GM10266 (cell line): ENCODE data around the gene CCDC117.

ENCODE experiments used
- DNase-seq: peaks from one replicate; pipeline ENCODE4 v3.0.0; 2012; ENCODE audit errors: extremely low spot score
- TF ChIP-seq, protein P1 (sequence below): IDR thresholded peaks from 2 replicates; pipeline ENCODE4 v1.5.1; 2012; ENCODE audit warnings: mild to moderate bottlenecking, low read depth; ENCODE audit not compliant: control insufficient read depth, insufficient read depth; ENCODE audit errors: missing control alignments

CCDC117 gene

GRCh38 chr22:28830441-28830840 lies 57.9 kb downstream of the CCDC117 start:
- TF ChIP-seq, protein P1, sequence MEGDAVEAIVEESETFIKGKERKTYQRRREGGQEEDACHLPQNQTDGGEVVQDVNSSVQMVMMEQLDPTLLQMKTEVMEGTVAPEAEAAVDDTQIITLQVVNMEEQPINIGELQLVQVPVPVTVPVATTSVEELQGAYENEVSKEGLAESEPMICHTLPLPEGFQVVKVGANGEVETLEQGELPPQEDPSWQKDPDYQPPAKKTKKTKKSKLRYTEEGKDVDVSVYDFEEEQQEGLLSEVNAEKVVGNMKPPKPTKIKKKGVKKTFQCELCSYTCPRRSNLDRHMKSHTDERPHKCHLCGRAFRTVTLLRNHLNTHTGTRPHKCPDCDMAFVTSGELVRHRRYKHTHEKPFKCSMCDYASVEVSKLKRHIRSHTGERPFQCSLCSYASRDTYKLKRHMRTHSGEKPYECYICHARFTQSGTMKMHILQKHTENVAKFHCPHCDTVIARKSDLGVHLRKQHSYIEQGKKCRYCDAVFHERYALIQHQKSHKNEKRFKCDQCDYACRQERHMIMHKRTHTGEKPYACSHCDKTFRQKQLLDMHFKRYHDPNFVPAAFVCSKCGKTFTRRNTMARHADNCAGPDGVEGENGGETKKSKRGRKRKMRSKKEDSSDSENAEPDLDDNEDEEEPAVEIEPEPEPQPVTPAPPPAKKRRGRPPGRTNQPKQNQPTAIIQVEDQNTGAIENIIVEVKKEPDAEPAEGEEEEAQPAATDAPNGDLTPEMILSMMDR: no peak
- DNase-seq: no peak

DNA sequence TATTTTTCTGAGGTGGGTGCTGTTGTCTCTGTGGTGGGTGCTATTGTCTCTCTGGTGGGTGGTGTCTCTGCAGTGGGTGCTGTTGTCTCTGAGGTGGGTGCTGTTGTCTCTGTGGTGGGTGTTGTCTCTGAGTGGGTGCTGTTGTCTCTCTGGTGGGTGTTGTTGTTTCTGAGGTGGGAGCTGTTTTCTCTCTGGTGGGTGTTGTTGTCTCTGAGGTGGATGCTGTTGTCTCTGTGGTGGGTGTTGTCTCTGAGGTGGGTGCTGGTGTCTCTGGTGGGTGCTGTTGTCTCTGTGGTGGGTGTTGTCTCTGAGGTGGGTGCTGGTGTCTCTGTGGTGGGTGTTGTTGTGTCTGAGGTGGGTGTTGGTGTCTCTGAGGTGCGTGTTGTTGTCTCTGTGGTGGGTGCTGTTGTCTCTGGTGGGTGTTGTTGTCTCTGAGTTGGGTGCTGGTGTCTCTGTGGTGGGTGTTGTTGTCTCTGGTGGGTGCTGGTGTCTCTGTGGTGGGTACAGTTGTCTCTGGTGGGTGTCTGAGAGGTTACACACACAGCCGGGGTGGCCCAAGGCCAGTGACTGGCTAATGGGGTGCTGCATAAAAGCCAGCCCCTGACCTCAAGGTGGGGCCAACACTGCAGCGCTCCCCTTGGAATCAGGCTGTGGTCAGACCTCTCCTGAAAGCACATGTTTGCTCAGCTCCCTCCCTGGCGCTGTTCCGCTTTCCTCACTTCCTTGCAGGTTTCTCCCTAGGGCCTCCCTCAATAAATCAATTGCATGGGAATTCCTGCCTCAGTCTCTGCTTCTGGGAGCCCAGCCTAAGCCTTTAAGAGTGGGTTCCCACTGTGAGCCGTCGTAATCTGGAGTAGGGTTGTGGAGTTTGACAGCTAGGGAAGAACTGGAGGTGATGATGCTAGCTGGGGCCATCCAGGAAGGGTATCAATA lies 58.9 kb downstream of the CCDC117 start:
- DNase-seq: no peak
- TF ChIP-seq, protein P1: no peak

DNA sequence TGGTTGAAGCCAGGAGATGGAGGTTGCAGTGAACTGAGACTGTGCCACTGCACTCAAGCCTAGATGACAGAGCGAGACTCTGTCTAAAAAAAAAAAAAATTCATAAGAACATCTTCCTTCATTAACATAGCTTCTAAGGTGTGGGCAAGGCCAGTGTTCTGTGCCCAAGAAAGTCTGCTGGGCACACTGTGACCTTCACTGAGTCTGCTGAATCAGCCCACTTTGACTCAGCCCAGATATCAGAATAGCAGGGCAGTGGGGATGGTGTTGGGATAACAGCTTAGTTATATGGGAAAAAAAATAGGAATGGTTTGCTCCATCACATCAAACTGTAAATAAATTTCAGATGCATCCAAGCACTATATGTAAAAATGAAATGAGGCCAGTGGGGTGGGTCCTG lies 60.2 kb downstream of the CCDC117 start:
- TF ChIP-seq, protein P1: no peak

GRCh38 chr22:28833276-28833923 lies 60.9 kb downstream of the CCDC117 start:
- TF ChIP-seq, protein P1: no peak
- no peak for DNase-seq

More for the DNA sequence above, 60.2 kb downstream of the CCDC117 start:
- DNase-seq: no peak

DNA sequence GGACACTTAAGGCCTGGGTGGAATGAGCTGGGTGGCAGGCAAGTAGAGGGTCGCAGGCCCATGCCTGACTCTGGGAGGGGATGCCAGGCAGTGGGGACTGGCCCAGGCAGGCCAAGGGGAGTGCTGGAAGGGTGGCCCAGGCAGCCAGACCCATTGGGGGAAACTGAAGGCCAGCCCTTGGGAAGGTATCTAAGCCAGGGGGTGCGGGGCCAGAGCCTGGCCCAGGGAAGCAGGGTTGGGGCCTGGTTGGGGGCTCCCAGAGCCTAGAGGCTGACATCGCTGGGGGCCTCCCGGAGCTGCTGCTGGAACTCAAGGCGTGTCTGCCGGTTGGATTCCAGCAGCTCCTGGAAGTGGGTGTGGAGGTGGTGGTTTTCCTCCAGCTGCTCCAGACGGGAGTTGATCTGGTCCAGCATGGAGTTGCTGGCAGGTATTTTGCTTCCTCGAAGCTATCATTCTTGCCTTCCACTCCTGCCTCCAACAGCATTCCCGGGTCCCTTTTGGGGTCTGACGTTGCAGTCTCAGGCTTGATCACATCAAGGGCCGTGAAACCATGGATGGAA lies 63.2 kb downstream of the CCDC117 start:
- TF ChIP-seq, protein P1: no peak
- DNase-seq: no peak

DNA sequence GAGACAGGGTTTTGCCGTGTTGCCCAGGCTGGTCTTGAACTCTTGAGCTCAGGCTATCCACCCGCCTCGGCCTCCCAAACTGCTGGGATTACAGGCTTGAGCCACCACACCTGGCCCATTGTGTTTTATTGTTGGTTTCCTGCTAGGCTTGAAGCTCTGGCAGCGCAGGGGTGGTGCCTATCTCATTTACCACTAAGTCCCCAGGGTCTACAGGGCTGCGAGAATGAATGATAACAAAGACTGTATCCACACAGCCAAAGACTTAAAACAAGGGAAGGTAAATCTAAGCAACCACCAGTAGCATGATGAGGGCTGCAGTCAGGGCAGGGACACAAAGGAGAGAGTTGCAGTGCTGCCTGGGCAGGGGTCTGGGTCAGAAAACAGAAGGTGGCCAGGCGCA lies 65.1 kb downstream of the CCDC117 start:
- TF ChIP-seq, protein P1: no peak
- DNase-seq: no peak
